ENCODE results near the gene POLA1. TPM values are rescaled to one million over a fixed set of nuclear protein-coding genes. Genes with fewer than 3 reads are reported as not detected.

Gene POLA1
- polyA plus RNA-seq, 1 donor from 2014 or later = 5.8 TPM

GRCh38 chrX:25039036-25039435 lies 345.3 kb downstream of the POLA1 start:
- no peak overlapping the region for H3K9ac ChIP-seq (ENCODE audit: low read length)
- TF ChIP-seq SMC3 (conservative IDR thresholded peaks at IDR 0.05; ENCODE audit: poor library complexity) = no peak
- no peak for TF ChIP-seq MXI1 (conservative IDR thresholded peaks at IDR 0.05; ENCODE audit: poor library complexity, severe bottlenecking)
- TF ChIP-seq EZH2 (IDR thresholded peaks at IDR 0.05; ENCODE audit: borderline replicate concordance, insufficient read depth, low read length, poor library complexity, severe bottlenecking) = no peak
- TF ChIP-seq POLR2AphosphoS5 (IDR thresholded peaks at IDR 0.05) = no peak
- TF ChIP-seq EP300 (conservative IDR thresholded peaks at IDR 0.05; ENCODE audit: poor library complexity, severe bottlenecking) = no peak
- no peak for TF ChIP-seq TAF1 (IDR thresholded peaks at IDR 0.05; ENCODE audit: low read depth)
- TF ChIP-seq CTCF (IDR thresholded peaks at IDR 0.05; ENCODE audit: poor library complexity, severe bottlenecking) = no peak
- TF ChIP-seq REST (IDR thresholded peaks at IDR 0.05; ENCODE audit: borderline replicate concordance) = no peak
- no peak for TF ChIP-seq RAD21 (conservative IDR thresholded peaks at IDR 0.05)
- H3K79me2 ChIP-seq (replicated peaks; ENCODE audit: insufficient read depth, low read length) = no peaks in the 10 kb centered on the region
- no peaks in the 10 kb centered on the region for H3K9me2 ChIP-seq (ENCODE audit: insufficient read depth, low read length)
- H3K36me3 ChIP-seq (ENCODE audit: insufficient read depth, low read length) = no peaks in the 10 kb centered on the region
- no peak overlapping the region for H3K4me2 ChIP-seq (ENCODE audit: low read length)
- no peaks in the 10 kb centered on the region for H3K27me3 ChIP-seq (ENCODE audit: insufficient read depth, low read depth, low read length)
- H3F3A ChIP-seq (ENCODE audit: insufficient read depth, low read length, poor library complexity, severe bottlenecking) = no peaks in the 10 kb centered on the region
- no peaks in the 10 kb centered on the region for H4K20me1 ChIP-seq (ENCODE audit: insufficient read depth)
- H2AFZ ChIP-seq (ENCODE audit: low read depth, low read length) = no peak overlapping the region
- H3K4me3 ChIP-seq (ENCODE audit: low read length) = no peak overlapping the region
- H3K27ac ChIP-seq (ENCODE audit: low read length) = no peak overlapping the region
- no peaks in the 10 kb centered on the region for H3K9me3 ChIP-seq (ENCODE audit: low read length)

- Histone ChIP-seq H3K4me3 (ENCODE audit: low read length) (no peak overlapping the region), H3K79me2 (replicated peaks; ENCODE audit: insufficient read depth, low read length) (no peaks in the 10 kb centered on the region), H3K27me3 (ENCODE audit: insufficient read depth, low read depth, low read length) (no peaks in the 10 kb centered on the region)
Measured at GRCh38 chrX:25043192-25043591, 349.5 kb downstream of the POLA1 start.

More at GRCh38 chrX:25043192-25043591, 349.5 kb downstream of the POLA1 start:
- no peak overlapping the region for H3K9ac ChIP-seq (ENCODE audit: low read length)
- no peaks in the 10 kb centered on the region for H4K20me1 ChIP-seq (ENCODE audit: insufficient read depth)
- no peaks in the 10 kb centered on the region for H3K9me2 ChIP-seq (ENCODE audit: insufficient read depth, low read length)
- H3K9me3 ChIP-seq (ENCODE audit: low read length) = no peaks in the 10 kb centered on the region
- H3K27ac ChIP-seq (ENCODE audit: low read length) = no peak overlapping the region
- TF ChIP-seq MXI1 (conservative IDR thresholded peaks at IDR 0.05; ENCODE audit: poor library complexity, severe bottlenecking) (no peak), SMC3 (conservative IDR thresholded peaks at IDR 0.05; ENCODE audit: poor library complexity) (no peak), TAF1 (IDR thresholded peaks at IDR 0.05; ENCODE audit: low read depth) (no peak), POLR2AphosphoS5 (IDR thresholded peaks at IDR 0.05) (no peak), EZH2 (IDR thresholded peaks at IDR 0.05; ENCODE audit: borderline replicate concordance, insufficient read depth, low read length, poor library complexity, severe bottlenecking) (no peak), EP300 (conservative IDR thresholded peaks at IDR 0.05; ENCODE audit: poor library complexity, severe bottlenecking) (no peak), RAD21 (conservative IDR thresholded peaks at IDR 0.05) (no peak), REST (IDR thresholded peaks at IDR 0.05; ENCODE audit: borderline replicate concordance) (no peak), CTCF (IDR thresholded peaks at IDR 0.05; ENCODE audit: poor library complexity, severe bottlenecking) (no peak)
- no peak overlapping the region for H3K4me2 ChIP-seq (ENCODE audit: low read length)
- H3K36me3 ChIP-seq (ENCODE audit: insufficient read depth, low read length) = no peaks in the 10 kb centered on the region
- H3F3A ChIP-seq (ENCODE audit: insufficient read depth, low read length, poor library complexity, severe bottlenecking) = no peaks in the 10 kb centered on the region
- no peak overlapping the region for H2AFZ ChIP-seq (ENCODE audit: low read depth, low read length)
